ENCODE results near the gene OR2A12. TPM values are rescaled to one million over a fixed set of nuclear protein-coding genes. Genes with fewer than 3 reads are reported as not detected.

OR2A12 gene
- total RNA-seq, 1 donor from 2014 or later, result not detected

GRCh38 chr7:144100607-144101006, 14.5 kb downstream of the OR2A12 start:
- ATAC-seq (no peak), DNase-seq (no peak)
- intact Hi-C loops (cut with DNase I), result no loop called here
- Histone ChIP-seq H3K27me3 (ENCODE audit: low read depth) (peaks cover 14% of the 10 kb centered on the region), H3K27ac (no peak overlapping the region), H3K36me3 (no peaks in the 10 kb centered on the region), H3K4me3 (no peak overlapping the region), H3K9me3 (no peaks in the 10 kb centered on the region), H3K4me1 (no peaks in the 10 kb centered on the region)
- TF ChIP-seq, protein P1, sequence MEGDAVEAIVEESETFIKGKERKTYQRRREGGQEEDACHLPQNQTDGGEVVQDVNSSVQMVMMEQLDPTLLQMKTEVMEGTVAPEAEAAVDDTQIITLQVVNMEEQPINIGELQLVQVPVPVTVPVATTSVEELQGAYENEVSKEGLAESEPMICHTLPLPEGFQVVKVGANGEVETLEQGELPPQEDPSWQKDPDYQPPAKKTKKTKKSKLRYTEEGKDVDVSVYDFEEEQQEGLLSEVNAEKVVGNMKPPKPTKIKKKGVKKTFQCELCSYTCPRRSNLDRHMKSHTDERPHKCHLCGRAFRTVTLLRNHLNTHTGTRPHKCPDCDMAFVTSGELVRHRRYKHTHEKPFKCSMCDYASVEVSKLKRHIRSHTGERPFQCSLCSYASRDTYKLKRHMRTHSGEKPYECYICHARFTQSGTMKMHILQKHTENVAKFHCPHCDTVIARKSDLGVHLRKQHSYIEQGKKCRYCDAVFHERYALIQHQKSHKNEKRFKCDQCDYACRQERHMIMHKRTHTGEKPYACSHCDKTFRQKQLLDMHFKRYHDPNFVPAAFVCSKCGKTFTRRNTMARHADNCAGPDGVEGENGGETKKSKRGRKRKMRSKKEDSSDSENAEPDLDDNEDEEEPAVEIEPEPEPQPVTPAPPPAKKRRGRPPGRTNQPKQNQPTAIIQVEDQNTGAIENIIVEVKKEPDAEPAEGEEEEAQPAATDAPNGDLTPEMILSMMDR (IDR thresholded peaks at IDR 0.05), result no peak

- DNase-seq, result no peak
- Histone ChIP-seq H3K9me3 (no peaks in the 10 kb centered on the region), H3K27ac (no peak overlapping the region), H3K4me3 (no peak overlapping the region), H3K4me1 (no peaks in the 10 kb centered on the region), H3K27me3 (ENCODE audit: low read depth) (peaks cover 14% of the 10 kb centered on the region), H3K36me3 (no peaks in the 10 kb centered on the region)
- TF ChIP-seq, protein P1 (IDR thresholded peaks at IDR 0.05), result no peak
- intact Hi-C loops (cut with DNase I), result no loop called here
- peak; percentile 37 to 84 for ATAC-seq
These were observed 16.0 kb downstream of the OR2A12 start for GRCh38 chr7:144102041-144102440.

GRCh38 chr7:144105211-144105610, 19.1 kb downstream of the OR2A12 start:
- DNase-seq (no peak), ATAC-seq (no peak)
- H3K4me1 ChIP-seq, result no peaks in the 10 kb centered on the region
- no peaks in the 10 kb centered on the region for H3K36me3 ChIP-seq
- no peak overlapping the region for H3K27ac ChIP-seq
- H3K27me3 ChIP-seq (ENCODE audit: low read depth), result peaks cover 14% of the 10 kb centered on the region
- TF ChIP-seq, protein P1 (IDR thresholded peaks at IDR 0.05), result no peak
- intact Hi-C loops (cut with DNase I), result no loop called here
- H3K4me3 ChIP-seq, result no peak overlapping the region
- no peaks in the 10 kb centered on the region for H3K9me3 ChIP-seq

GRCh38 chr7:144109283-144109682, 23.2 kb downstream of the OR2A12 start, which contains the start of gene OR2A2:
Gene OR2A2, plus strand, starts transcription at chr7:144109583. Its CDS starts 0 bp downstream, at chr7:144109583.
- DNase-seq (no peak), ATAC-seq (no peak)
- no peaks in the 10 kb centered on the region for H3K36me3 ChIP-seq
- TF ChIP-seq, protein P1 (IDR thresholded peaks at IDR 0.05), result no peak
- H3K4me1 ChIP-seq, result no peaks in the 10 kb centered on the region
- peaks cover 5% of the 10 kb centered on the region for H3K27me3 ChIP-seq (ENCODE audit: low read depth)
- H3K4me3 ChIP-seq, result no peak within 1 kb of the TSS
- no peak within 1 kb of the TSS for H3K27ac ChIP-seq
- H3K9me3 ChIP-seq, result no peaks in the 10 kb centered on the region
- intact Hi-C loops (cut with DNase I), result no loop called here

DNA sequence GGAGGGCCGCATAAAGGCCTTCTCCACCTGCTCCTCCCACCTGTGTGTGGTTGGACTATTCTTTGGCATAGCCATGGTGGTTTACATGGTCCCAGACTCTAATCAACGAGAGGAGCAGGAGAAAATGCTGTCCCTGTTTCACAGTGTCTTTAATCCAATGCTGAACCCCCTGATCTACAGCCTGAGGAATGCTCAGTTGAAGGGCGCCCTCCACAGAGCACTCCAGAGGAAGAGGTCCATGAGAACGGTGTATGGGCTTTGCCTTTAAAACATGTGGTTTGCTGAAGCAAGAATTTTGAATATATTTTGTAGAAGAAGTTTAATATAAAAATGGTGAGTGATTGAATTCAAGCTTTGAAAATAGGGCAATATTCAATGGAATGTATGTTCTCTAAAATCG, 24.2 kb downstream of the OR2A12 start:
- Histone ChIP-seq H3K27ac (no peak overlapping the region), H3K36me3 (no peaks in the 10 kb centered on the region), H3K27me3 (ENCODE audit: low read depth) (peaks cover 10% of the 10 kb centered on the region), H3K4me1 (no peaks in the 10 kb centered on the region), H3K4me3 (no peak overlapping the region), H3K9me3 (no peaks in the 10 kb centered on the region)
- intact Hi-C loops (cut with DNase I), result no loop called here
- no peak for DNase-seq
- TF ChIP-seq, protein P1 (IDR thresholded peaks at IDR 0.05), result no peak
- no peak for ATAC-seq

DNA sequence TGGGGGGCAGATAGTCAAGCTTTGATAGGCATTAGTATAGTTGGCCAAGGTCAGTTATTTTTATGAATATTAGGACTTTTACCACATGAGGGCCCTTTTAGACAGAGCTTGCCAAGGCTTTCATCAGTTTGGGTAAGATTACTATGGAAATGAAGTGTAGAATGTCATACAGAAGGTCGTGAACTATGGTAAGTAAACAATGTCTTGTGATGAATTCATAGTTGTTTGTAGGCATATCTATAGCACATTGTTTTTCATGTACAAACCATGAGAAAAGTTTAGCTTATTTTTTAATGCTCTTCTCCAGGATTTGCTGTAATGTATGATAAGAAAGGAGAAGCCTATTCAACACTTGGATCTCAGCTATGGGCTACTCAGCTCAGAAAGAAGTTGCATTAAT, 27.6 kb downstream of the OR2A12 start:
- intact Hi-C loops (cut with DNase I), result no loop called here
- ATAC-seq (no peak), DNase-seq (no peak)
- Histone ChIP-seq H3K36me3 (no peaks in the 10 kb centered on the region), H3K9me3 (no peaks in the 10 kb centered on the region), H3K4me3 (no peak overlapping the region), H3K4me1 (no peaks in the 10 kb centered on the region), H3K27me3 (ENCODE audit: low read depth) (peaks cover 5% of the 10 kb centered on the region), H3K27ac (no peak overlapping the region)
- TF ChIP-seq, protein P1 (IDR thresholded peaks at IDR 0.05), result no peak
